Lower leg skin (tissue), 4 donors: ENCODE results near the gene PARL. TPM values are rescaled to one million over a fixed set of nuclear protein-coding genes. Genes with fewer than 3 reads are reported as not detected.

ENCODE experiments used
- DNase-seq, 2 donors: peaks; one replicate each; pipeline ENCODE4 v3.0.0-alpha.2; 2019; ENCODE audit warnings: low spot score in 2 of 2
- H3K4me3 ChIP-seq: fragments of 200-600 bp; sonication (generic); 2 replicates; pipeline ENCODE4 v1.5.1; 2017; ENCODE audit warnings: mild to moderate bottlenecking, low read depth; ENCODE audit not compliant: poor library complexity, severe bottlenecking
- POLR2A ChIP-seq, 2 donors: fragments of 450-650 bp; IDR thresholded peaks; one replicate each; pipeline ENCODE4 v1.6.1; 2016 to 2017; ENCODE audit warnings: antibody characterized with exemption in 2 of 2, mild to moderate bottlenecking in 1 of 2, moderate library complexity in 1 of 2
- WGBS, 2 donors: methylation state at CpG; one replicate each; pipeline ENCODE4 v1.1.5; 2018; 5-methylcytosine and 5-hydroxymethylcytosine counted together
- intact Hi-C: fragments of 100-400 bp; cut with DNase I; formaldehyde crosslinking; loops from one replicate; pipeline ENCODE4 v1.15.0; 2023; ENCODE audit warnings: low total_unique reads
- total RNA-seq, 4 donors: library from RNA; depleted of rRNA; stranded (reverse); fragments of >200 nt; gene quantifications; one replicate each; pipeline ENCODE4 v1.1.0, GENCODE V29; 2016
- TF ChIP-seq, protein P1 (sequence below), 3 donors: fragments of 450-650 bp; IDR thresholded peaks; one replicate each; pipeline ENCODE4 v1.5.1; 2016; ENCODE audit warnings: antibody characterized with exemption in 3 of 3, mild to moderate bottlenecking in 3 of 3, moderate library complexity in 2 of 3

PARL gene
- total RNA-seq, 4 donors from 2014 or later: 19.5 to 40.5 (median 22.3) TPM

DNA sequence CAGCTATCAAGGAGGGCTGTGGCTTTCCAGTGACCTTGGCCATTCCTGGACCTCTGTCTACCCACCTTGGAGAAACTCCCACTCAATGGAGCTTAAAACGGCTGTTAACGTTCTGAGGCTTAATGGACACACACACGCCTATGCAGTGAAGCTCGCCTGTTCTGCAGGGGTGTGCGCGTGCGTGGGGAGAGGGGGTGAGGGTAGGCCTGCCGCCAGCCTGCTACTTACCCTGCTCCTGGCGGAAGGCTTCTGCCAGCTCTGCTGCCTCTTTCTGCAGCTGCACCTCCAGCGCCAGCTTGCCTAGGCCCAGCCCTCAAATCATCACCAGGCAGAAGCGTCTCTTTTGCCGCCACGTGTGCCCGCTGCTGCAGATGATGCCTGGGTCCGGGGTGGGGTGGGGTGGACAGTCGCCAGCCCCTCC is 23.2 kb upstream of the PARL start:
- intact Hi-C loops: no loop called here
- 75 to 82% methylated on average over 10 to 16 of the region's 16 CpGs for WGBS, 2 donors
- DNase-seq: no peak
- TF ChIP-seq, protein P1, sequence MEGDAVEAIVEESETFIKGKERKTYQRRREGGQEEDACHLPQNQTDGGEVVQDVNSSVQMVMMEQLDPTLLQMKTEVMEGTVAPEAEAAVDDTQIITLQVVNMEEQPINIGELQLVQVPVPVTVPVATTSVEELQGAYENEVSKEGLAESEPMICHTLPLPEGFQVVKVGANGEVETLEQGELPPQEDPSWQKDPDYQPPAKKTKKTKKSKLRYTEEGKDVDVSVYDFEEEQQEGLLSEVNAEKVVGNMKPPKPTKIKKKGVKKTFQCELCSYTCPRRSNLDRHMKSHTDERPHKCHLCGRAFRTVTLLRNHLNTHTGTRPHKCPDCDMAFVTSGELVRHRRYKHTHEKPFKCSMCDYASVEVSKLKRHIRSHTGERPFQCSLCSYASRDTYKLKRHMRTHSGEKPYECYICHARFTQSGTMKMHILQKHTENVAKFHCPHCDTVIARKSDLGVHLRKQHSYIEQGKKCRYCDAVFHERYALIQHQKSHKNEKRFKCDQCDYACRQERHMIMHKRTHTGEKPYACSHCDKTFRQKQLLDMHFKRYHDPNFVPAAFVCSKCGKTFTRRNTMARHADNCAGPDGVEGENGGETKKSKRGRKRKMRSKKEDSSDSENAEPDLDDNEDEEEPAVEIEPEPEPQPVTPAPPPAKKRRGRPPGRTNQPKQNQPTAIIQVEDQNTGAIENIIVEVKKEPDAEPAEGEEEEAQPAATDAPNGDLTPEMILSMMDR (IDR thresholded peaks at IDR 0.05): no peak
- no peak for TF ChIP-seq POLR2A (IDR thresholded peaks at IDR 0.05)
- H3K4me3 ChIP-seq: no peak overlapping the region

DNA sequence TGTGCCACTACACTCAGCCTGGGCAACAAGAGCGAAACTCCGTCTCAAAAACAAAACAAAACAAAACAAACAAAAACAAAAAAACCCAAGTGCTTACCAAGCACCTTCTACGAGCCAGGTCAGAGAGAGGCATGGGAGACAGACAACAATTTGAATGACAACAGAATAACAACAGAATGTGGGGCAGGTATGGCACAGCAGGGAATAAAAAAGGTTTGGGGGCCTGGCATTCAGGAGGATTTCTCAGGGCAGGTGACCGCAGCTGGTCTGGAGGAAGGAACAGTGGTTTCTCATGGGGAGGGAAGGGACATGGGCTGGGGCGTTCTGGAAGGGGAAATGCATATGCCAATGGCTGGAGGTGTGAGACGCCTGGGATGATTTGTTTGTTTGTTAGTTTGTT is 22.5 kb upstream of the PARL start:
- intact Hi-C loops: no loop called here
- WGBS, 2 donors: 72 to 79% methylated on average over 6 of the region's 6 CpGs
- TF ChIP-seq POLR2A (IDR thresholded peaks at IDR 0.05): no peak
- TF ChIP-seq, protein P1 (IDR thresholded peaks at IDR 0.05): no peak
- H3K4me3 ChIP-seq: no peak overlapping the region
- DNase-seq: no peak

GRCh38 chr3:183906234-183906921 is 21.7 kb upstream of the PARL start:
- H3K4me3 ChIP-seq: no peak overlapping the region
- intact Hi-C loops: no loop called here
- 76 to 81% methylated on average over 13 of the region's 13 CpGs for WGBS, 2 donors
- DNase-seq: no peak
- TF ChIP-seq POLR2A (IDR thresholded peaks at IDR 0.05): no peak
- TF ChIP-seq, protein P1 (IDR thresholded peaks at IDR 0.05): no peak

- H3K4me3 ChIP-seq: no peak overlapping the region
- WGBS, 2 donors: 65 to 76% methylated on average over 10 to 14 of the region's 14 CpGs
- intact Hi-C loops: no loop called here
- no peak for DNase-seq
- TF ChIP-seq, protein P1 (IDR thresholded peaks at IDR 0.05): no peak
Measured at GRCh38 chr3:183904833-183905780, 20.4 kb upstream of the PARL start.

- TF ChIP-seq POLR2A (IDR thresholded peaks at IDR 0.05): no peak
- TF ChIP-seq, protein P1 (IDR thresholded peaks at IDR 0.05): no peak
- intact Hi-C loops: loop anchor here (5.0 kb wide), 1 partner anchor 119 kb away; the partner anchor contains the start of gene ABCC5
- 69 to 73% methylated on average over 11 of the region's 11 CpGs for WGBS, 2 donors
- no peak for DNase-seq
- no peak overlapping the region for H3K4me3 ChIP-seq
Measured at GRCh38 chr3:183898028-183898431, 13.3 kb upstream of the PARL start.
